T-helper 2 cell (primary cell): ENCODE measurements around the gene SLC39A11.

Source experiments
- DNase-seq, 5 experiments: peaks; one replicate each; pipeline versions ENCODE4 v3.0.0 to v3.0.0-alpha.2; 2012 to 2022

The SLC39A11 gene

DNA sequence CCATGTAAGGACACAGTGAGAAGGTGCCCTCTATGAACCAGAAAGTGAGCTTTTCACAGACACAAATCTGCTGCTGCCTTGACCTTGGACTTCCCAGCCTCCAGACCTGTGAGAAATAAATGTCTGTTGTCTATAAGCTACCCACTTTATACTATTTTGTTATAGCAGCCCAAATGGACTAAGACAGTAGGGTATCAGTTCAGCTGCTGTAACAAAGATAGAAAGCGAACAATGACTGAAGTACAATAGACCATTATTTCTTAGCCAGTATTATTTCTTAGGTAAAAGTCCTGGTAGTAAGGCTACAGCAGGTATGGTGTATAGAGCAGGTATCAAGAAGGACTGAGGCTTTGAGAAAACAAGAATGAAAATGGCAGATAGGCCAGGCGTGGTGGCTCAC lies 117.0 kb downstream of the SLC39A11 start:
- no peak for DNase-seq

DNA sequence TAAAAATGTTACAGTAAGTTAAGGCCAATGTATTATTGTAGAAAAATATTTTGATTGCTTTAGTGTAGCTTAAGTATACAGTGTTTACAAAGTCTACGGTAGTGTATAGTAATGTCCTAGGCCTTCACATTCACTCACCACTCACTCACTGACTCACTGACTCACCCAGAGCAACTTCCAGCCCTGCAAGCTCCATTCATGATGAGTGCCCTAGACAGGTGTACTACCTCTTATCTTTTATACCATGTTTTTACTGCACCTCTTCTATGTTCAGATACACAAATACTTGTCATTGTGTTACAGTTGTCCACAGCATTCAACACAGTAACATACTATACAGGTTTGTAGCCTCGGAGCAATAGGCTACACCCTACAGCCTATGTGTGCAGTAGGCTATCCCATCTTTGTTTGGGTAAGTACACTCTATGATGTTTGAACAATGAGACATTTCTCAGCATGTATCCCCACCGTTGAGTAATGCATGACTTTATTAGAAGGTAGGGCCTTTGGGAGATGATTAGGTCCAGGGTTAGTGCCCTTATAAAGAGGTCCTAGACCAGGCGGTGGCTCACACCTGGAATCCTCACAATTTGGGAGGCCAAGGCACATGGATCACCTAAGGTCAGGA lies 117.8 kb downstream of the SLC39A11 start:
- DNase-seq: no peak

DNA sequence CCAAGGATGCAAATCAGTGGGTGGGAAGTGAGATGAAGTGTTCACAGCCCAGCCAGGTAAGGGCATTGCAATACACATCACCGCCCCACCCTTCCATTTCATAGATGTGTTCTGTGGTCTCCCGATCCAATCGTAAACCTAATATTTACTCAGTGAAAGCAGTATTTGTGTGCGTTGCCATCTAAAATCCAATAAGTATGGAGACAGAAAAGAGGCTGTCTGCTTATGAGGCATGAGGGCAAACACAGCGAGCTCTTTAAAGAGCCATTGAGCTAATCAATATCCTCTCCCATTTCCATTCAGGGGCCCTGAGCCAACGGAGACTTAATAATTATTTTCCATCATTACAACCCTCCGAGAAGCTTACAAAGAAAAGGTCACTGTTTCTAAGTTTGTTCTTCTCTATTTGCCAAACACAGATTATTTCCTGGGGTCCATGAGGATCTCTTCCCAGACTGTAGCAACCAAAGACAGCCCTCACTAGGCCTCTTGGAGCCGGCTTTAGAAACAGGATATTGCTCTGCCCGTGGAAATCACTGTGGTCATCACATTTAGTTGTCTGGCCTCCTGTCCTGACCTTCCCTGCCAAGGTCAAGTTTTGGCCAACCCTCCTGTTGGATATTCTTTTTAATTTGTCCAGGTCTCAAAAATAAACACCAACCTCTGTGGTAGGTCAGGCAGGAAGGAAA lies 120.1 kb downstream of the SLC39A11 start:
- DNase-seq: no peak

DNA sequence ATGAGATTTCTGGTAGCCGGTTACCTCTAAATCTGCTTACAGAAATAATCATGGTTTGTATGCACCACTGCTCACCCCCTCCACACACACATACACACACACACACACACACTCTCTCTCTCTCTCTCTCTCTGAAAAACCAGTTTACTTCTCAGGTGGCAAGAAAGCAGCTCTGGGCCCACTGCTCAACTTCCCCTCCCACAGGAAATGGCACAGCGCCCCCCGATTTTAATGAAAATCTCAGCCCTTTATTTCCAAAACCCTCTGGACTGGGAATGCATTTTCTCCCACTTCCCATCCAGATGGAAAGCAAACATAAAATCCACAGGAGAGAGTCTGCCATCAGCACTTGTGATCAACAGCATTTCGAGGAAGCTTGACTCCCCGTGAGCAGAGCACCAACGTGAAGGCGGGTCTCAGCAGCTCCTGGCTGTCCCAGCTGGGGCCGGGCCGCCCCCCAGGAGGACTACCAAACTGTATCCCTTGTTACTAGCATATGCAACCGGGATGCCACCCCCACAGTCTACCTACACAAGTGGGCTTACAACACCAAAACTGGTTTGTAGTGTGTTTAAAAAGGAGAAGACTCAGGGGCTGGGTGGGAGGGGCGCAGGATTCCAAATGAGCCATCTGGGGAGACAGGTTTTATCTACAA lies 121.1 kb downstream of the SLC39A11 start:
- no peak for DNase-seq

DNA sequence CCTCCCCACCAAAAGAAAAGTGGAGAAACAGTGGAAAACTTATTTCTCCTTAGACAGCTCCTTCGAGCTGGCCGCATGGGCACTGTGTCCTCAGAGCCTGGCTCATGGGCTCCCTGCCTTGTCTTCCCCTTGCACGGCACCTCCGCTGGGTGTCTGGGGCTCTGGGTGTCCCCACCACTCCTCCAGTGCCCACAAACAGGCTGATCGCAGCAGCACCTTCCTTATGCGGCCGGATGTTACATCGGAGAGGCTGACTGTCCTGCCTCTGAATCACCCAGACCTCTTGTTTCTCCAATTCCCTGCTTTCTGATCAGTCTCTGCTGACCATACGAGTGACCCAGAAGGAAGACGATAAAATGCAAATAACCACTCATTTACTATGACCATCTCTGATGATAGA lies 121.7 kb downstream of the SLC39A11 start:
- no peak for DNase-seq

DNA sequence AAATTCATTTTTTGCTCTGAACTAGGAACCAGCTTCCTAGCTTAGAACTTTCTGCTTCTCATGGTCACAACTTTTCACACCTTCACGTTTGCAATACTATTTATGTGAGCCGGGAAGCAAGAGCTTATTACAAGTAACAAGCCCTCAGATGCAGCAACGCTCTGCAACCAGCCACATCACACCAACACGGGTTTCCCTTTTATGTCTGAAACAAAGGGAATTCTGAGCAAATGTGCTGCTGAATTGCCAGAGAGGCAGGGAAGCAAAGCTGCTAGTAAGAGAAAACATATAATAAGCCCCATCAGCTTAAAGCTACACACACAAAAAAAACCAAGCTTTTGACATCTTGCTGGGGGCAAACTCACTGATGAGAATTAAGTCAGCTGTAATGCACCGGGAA lies 122.2 kb downstream of the SLC39A11 start:
- DNase-seq: no peak

DNA sequence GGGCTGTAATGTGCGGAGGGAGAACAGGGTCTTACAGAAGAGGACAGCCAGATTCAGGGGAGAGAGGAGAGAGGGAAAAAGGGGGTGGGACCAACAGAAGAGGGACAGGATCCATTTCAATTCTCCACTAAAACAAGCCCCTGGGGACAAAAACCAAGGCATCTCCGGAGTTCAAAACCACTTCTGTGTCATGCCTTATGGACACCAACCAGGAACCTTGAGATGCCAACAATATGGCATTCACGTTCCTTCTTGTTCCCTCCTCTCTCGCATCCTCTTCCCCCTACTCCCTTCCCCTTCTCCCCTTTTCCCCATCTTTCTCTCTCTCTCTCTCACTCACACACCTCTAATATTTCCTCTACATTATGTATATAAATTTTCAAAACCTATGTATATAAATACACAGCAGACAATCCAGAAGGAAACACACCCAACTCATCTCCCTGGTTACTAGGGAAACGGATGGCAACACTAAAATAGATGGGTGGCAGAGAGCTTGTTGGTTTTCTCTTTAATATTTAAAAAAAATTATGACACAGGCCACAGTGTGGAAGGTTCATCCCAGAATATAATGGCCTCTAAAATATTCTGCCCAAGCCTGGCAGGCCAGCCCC lies 123.1 kb downstream of the SLC39A11 start:
- DNase-seq: no peak

DNA sequence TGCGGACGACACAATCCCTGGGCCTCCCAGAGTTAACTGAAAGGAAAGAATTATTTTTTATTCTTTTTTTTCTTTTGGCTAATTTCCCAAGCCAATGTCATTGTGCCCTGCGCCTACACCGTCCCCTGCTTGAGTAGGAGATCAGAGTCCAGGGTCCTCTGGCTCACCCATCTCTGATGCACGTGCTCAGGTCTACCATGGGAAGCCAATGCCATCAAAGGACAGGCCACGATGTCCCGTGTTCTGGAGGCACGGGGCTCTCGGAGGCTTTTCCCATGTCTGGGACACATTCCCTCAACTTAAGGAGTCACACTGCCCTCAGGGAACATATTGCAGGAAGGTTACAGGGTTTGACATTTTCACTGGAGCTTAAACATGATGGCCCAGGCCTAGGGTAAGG lies 123.7 kb downstream of the SLC39A11 start:
- no peak for DNase-seq

DNA sequence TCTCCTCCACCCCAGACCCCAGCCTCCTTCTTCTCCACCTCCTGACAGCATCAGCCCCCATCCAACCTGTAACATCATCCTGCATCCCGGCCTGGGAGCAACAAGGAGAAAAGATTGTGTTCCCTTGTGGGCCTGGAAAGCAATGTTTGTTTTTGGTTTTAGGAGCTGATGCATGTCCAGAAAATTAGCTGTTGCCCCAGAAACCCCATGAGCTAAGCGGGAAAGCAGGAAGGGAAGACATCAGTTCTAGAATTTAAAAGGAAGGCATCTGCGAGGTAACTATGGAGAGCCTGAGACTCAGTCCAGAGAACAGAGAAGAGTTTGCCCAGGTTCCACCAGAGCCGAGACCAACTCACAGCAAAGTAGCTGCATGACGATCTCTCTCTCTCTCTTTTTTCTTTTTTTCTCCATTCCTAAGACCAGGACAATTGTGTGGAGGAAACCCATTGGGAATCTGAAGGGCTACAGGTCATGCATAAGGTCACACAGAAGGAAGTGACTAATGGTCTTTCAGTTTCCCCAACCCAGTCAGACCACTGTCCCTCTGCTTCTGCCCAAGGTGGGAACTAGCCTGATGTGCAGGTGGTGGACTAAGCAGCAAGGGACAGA lies 124.4 kb downstream of the SLC39A11 start:
- DNase-seq: no peak

DNA sequence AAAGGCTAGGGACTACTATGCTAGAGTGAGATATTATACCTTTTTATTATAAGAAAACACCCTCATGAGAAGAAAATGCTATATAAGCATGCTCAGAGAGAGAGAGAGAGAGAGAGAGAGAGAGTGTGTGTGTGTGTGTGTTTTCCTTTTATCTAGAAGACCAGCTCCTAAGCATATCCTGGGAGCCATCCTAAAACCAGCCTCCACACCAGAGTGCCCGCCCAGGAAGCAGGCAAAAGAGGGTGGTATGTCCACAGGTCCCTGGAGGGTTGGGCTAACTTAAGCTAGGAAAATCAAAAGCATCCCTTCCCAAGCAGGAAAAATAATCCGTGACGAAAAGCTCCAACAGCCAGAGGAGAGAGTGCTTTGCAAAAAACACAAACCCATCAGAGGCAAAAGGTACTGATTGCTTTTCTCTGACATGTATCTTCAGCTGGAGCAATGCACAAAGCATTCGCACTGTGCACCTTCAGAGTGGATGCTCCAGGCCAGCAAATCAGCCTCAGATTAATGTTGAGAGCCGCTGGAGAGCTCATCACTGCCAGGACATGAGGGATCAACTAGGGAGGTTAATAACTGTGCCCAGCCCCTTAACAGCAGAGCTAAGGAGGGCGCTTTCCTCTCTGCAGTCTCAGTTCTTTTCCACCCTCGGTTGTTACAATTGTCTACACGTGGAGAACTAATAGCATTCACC lies 125.1 kb downstream of the SLC39A11 start:
- DNase-seq: no peak

DNA sequence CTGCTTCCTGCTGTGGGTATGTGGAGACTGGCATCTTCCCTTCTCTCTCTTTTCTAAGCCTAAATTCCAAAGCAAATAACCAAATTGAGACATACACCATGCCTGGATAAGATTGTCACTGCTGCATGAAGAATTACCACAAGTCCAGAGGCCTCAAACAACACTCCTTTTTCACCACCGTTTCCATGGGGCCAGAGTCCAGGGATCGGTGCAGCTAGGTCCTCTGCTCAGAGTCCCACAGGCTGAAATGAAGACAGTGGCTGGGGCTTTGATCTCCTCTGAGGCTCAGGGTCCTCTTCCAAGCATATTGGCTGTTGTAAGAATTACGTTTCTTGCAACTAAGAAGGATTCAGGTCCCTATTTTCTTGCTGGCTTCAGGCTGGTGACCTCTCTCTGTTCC lies 130.4 kb downstream of the SLC39A11 start:
- no peak for DNase-seq

DNA sequence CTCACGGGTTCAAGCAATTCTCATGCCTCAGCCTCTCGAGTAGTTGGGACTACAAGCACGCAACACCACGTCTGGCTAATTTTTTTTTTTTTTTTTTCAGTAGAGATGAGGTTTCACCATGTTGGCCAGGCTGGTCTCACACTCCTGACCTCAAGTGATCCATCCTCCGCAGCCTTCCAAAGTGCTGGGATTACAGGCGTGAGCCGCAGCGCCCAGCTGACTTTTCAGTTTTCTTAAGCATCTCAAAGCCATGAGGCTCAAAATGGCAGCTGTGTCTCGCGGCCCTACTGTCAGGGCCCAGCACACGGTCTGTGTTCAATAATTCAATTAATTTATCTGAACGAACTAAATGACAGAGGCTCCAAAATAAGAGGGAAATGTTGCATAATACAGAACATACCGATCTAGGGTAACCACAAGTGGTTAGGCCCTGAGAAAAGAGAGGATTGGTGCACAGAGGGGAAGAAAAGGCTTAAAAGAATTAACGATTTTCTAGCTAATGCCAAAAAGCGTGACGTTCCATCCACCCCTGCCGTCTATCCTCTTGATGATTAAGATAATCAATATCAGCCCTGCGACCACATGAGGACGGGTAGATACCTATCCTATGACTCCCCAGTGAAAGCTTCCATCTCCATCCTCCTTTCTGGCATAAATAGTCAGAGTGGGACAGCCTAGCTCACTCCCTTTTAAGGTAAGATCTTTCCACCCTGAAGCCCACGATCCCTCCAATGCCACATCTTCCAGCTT lies 136.9 kb downstream of the SLC39A11 start:
- no peak for DNase-seq

DNA sequence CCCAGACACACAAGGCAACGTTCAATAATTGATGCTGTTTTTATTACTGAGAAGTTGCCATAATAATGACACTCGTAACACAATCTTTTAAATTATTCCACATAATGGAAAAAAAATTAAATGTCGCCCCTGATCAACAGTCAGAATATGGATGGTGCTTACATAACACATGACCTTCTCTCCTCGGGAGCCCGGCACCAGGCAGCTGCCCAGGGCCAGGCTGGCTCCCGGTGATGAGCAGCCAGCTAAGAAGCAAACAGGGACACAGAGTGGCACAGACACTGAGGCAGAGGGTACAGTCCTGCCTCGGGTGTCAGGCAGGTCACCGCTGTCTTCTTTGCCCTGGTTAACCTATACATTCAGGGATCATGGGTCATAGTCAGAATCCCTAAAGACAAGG lies 137.9 kb downstream of the SLC39A11 start:
- no peak for DNase-seq

DNA sequence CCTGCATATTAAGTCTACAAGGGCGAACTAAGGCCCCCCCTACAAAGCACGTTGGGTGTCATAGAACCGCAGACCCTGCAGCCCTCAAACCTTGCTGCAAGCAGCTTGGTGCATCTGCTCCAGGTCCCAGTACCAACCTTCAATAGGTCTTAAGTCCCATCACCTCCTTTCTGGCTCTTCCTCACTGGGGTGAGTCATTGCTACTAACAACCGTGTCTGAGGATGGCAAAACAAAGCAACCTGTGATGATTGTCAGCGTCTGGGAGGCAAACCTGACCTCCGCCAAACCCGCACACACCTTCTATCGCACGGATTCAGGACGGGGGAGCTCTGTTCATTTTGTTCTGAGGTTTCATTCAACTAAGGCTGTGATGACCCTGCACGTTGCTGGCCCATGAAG lies 138.9 kb downstream of the SLC39A11 start:
- DNase-seq: no peak

DNA sequence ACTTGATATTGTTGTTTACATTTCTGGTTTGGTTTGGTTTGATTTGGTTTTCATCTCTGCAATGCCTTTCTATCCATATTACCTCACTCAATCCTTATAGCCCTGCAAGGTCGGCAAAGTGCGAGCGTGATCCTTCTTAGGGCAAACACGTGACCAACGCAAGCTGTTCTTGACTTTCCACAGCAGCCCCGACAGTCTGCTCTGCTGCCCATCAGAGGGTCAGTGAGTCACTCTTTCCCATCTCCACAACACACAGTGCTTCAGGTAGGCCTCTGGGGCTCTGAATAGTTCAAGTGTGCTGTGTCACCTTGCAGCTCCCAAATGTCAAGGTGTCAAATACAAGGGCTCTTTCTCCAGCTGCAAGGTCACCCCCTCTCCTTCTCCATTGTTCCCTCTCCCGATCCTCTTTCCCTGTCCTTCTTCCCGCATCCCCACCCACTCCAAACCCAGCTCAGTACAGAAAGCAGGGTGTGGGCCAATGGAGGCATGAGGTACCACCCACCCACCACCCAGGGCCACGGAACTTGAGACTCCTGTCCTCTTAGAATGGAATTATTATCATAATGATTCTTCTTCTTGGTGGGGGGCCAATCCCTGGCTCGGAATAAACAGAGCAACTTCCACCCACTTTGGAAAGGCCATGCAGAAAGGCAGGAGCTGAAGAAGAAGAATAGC lies 139.7 kb downstream of the SLC39A11 start:
- no peak for DNase-seq

DNA sequence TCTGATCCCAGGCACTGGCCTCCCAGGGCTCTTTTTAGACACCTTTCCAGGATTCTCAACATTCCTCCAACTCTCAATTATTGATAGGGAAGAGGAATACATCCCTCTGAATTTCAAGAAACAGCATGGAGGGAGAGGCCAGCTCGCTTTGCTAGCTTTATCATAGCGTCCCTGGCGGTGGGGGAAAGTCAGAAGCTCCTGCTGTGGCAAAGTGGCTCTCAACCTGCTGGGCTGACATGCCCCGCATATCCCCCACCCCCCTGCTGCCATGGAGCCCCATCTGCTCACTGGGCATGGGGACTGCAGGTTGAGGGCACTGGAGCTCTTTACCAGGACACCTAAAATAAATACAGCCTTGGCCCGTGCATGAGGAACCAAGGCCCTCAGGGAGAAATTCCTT lies 140.3 kb downstream of the SLC39A11 start:
- no peak for DNase-seq

DNA sequence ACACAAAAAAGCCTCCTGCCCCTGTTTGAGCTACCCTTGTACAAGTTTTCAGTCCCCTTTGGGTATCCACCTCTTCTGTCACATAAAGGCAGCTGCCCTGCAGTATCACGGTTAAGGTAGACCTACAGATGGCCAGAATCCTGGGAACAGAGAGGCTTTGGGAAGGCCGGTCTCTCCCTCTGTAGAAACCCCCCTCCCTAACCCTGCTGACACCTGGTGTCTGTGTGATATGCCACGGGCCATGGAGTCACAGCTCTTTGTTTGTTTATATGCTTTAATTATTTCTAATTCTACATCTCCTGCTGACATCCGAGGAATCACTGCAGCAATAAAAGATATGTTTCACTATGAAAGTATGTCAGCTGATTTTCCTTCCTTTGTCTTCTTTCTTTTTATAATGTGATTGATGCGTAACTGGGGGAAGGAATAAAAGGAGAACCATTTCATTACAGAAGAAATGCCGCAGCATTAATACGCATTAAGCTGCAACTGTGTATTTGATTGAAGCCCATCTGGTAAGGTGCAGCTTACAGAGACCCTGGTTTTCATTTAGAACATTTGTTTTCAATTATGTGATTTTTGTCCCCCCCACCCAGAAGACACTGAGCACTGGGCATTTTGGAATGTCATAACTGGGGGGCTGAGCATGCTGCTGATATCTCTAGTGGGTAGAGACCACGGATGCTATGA lies 142.1 kb downstream of the SLC39A11 start:
- no peak for DNase-seq

DNA sequence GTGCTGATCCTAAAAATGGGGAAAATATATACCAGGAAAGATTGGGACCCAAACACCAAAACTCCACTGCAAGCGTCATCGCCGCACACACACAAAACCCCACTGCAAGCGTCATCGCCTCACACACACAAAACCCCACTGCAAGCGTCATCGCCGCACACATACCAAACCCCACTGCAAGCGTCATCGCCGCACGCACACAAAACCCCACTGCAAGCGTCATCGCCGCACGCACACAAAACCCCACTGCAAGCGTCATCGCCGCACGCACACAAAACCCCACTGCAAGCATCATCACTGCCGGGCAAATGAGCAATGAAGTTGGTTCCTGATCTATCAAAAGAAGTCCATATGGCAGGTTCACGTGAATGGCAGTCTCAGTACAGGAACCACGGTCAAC lies 144.4 kb downstream of the SLC39A11 start:
- no peak for DNase-seq

DNA sequence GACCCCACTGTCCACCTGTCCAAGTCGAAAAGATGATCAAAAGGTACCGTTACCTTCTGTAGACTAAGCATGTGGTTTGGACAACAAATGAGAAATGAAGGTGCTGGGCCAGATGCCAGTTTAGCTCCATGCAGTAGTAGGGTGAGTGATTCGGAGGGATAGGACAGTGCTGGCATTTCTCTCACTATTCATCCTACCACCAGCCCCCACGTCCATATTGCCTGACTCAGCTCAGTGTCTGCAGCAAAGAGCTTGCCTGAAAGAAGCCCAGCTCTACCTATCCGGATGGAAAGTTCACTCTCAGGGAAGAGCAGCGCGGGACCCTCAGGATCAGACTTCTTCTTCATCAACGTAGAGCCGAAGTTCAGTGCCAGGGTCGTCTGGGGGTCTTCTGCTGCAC lies 145.0 kb downstream of the SLC39A11 start:
- no peak for DNase-seq

DNA sequence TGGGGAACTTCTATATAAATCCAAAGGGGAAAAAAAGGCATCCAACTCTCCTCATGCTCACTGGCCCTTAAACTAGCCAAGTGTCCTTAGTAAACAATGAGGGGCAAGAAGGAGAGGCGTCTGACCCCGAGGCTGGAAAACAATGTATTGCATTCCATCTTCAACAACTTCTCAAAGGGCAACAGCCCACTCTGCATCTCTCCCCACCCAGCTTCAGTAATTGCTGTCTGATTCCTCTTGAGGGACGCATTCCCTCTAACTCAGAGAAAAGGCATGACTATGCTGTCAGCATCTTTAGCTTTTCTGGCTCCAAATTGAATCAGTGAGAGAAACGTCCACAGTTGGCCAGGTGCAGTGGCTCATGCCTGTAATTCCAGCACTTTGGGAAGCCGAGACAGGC lies 145.8 kb downstream of the SLC39A11 start:
- no peak for DNase-seq

DNA sequence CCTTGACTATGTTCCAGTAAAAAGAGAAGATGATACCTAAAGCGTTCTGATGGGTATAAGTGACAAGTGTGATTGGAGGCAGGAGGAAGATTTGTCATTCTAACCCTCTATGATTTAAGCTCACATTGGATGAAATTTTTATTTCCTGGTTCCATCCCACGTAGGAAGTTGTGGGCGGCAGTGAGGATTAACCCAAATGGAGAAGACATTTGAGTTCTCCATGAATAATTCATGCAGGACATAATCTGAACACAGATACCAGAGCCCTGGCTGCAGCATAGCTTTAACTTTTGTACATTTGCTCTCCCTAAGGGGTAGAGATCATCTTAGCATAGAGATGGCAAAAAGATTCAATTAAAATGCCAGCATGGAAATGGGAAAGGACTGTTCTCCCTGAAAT lies 146.3 kb downstream of the SLC39A11 start:
- no peak for DNase-seq
